H7 (cell line): ENCODE measurements around the gene PPP1R2. TPM values are rescaled to one million over a fixed set of nuclear protein-coding genes. Genes with fewer than 3 reads are reported as not detected.
"Not testable (repeated sequence)": the region's sequence is repeated elsewhere in the genome, so short reads cannot be mapped to it uniquely, and the experiment has no call there.

Experiments used
- DNase-seq: peaks from one replicate; pipeline ENCODE4 v3.0.0; 2012
- H3K27me3 ChIP-seq: 2 replicates; pipeline ENCODE4 v1.6.0; 2011; ENCODE audit warnings: mild to moderate bottlenecking, low read length; ENCODE audit not compliant: control insufficient read depth, insufficient read depth
- H3K36me3 ChIP-seq: replicated peaks from 2 replicates; pipeline ENCODE4 v1.5.1; 2011; ENCODE audit warnings: low read length; ENCODE audit not compliant: control insufficient read depth, insufficient read depth
- H3K4me3 ChIP-seq: 2 replicates; pipeline ENCODE4 v1.5.1; 2011; ENCODE audit warnings: low read depth, mild to moderate bottlenecking, control low read depth, low read length, moderate library complexity; ENCODE audit not compliant: insufficient read depth
- total RNA-seq: library from RNA; depleted of rRNA; stranded (reverse); fragments of >200 nt; shearing (Covaris generic); gene quantifications from 2 replicates; pipeline ENCODE4 v1.2.3, GENCODE V29; 2014

Gene PPP1R2
- total RNA-seq, 1 experiment from 2014 or later, result 76.4 TPM

DNA sequence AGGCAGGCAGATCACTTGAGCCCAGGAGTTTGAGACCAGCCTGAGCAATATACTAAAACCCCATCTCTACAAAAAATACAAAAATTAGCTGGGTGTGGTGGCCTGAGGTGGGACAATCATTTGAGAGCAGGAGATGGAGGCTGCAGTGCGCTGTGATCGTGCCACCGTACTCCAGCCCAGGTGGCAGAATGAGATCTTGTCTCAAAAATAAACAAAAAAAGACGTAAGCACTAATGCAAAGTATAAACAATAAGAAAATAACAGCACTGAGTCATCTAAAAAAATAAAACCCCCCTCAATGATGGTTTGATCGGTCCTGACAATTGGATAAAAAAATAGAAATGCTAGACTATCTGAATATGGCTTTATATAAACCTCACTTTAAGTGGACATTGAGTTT is 3.6 kb downstream of the PPP1R2 start:
- Histone ChIP-seq H3K4me3 (no peak overlapping the region), H3K36me3 (no peaks in the 10 kb centered on the region), H3K27me3 (peaks cover 10% of the 10 kb centered on the region)
- DNase-seq, result no peak

DNA sequence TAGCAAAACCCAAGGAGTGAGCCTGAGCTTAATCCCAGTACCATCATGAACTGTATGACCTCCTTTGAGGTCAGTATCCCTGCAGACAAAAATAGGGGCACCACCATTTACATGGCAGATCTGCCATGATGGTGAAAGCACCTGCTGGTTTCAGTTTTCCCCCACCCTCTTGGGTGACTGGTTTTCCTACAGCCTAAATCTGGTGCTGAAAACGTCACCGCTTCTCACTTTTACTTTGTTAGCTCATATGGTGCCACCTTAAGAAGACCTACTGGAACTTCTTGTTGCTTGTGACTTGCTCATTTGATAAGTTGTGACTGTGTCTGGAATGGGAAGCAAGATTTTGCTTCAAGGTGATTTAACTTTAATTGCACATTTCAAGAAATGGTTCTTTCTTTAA is 5.1 kb downstream of the PPP1R2 start:
- no peaks in the 10 kb centered on the region for H3K27me3 ChIP-seq
- H3K4me3 ChIP-seq, result no peak overlapping the region
- DNase-seq, result no peak
- no peaks in the 10 kb centered on the region for H3K36me3 ChIP-seq

GRCh38 chr3:195535293-195535692 is 7.8 kb downstream of the PPP1R2 start:
- Histone ChIP-seq H3K36me3 (no peaks in the 10 kb centered on the region), H3K4me3 (no peak overlapping the region), H3K27me3 (no peaks in the 10 kb centered on the region)
- no peak for DNase-seq

- Histone ChIP-seq H3K4me3 (no peak overlapping the region), H3K36me3 (no peaks in the 10 kb centered on the region)
- no peak for DNase-seq
These were observed 10.3 kb downstream of the PPP1R2 start for GRCh38 chr3:195532834-195533233.

DNA sequence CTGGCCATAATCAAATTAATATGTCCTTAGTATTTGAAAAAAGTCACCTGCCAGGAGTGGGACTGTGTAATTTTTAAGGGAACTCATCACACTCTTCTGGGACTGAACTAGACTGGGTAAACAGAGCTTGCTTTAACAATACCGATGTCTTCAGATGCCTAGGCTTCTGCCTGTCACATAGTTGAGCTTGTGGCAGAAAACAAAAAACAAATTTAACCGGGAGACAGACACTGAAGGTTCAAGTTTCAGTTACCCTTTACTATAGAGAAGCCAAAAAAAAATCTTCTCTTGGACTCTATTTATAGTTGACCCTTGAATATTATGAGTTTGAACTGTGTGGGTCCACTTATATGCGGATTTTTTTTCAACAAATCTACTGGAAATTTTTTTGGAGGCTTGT is 10.8 kb downstream of the PPP1R2 start:
- Histone ChIP-seq H3K4me3 (no peak overlapping the region), H3K27me3 (no peaks in the 10 kb centered on the region), H3K36me3 (no peaks in the 10 kb centered on the region)
- DNase-seq, result no peak

More at GRCh38 chr3:195532834-195533233, 10.3 kb downstream of the PPP1R2 start:
- no peaks in the 10 kb centered on the region for H3K27me3 ChIP-seq

DNA sequence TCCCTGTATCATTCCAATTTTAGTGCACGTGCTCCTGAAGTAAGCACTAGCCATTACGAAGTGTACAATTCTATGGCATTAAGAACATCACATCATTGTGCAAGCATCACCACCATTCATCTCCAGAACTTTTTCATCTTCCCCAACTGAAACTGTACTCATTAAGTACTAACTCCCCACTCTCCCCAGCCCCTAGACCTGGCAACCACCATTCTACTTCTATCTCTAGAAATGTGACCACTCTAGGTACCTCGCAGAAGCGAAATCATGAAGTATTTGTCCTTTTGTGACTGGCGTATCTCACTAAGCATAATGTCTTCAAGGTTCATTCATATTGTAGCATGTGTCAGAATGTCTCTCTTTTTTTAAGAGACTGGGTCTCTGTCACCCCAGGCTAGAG is 11.4 kb downstream of the PPP1R2 start:
- no peak for DNase-seq
- Histone ChIP-seq H3K36me3 (no peaks in the 10 kb centered on the region), H3K27me3 (no peaks in the 10 kb centered on the region), H3K4me3 (no peak overlapping the region)

DNA sequence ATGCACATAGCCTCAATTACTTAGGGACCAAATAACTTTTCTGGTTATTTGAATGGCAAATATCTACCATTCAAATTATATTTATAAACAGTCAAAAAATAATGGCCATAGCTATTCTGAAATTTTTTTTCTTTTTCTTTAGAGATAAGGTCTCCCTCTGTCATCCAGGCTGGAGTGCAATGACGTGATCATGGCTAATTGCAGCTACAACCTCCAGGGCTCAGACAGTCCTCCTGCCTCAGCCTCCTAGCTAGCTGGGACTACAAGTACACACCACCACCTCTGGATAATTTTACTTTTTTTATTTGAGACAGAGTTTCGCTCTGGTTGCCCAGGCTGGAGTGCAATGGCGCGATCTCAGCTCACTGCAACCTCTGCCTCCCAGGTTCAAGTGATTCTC is 16.6 kb downstream of the PPP1R2 start:
- peaks cover 2% of the 10 kb centered on the region; the same call in 1 of the 2 replicates for H3K36me3 ChIP-seq
- DNase-seq, result no peak
- H3K4me3 ChIP-seq, result no peak overlapping the region
- H3K27me3 ChIP-seq, result no peaks in the 10 kb centered on the region

DNA sequence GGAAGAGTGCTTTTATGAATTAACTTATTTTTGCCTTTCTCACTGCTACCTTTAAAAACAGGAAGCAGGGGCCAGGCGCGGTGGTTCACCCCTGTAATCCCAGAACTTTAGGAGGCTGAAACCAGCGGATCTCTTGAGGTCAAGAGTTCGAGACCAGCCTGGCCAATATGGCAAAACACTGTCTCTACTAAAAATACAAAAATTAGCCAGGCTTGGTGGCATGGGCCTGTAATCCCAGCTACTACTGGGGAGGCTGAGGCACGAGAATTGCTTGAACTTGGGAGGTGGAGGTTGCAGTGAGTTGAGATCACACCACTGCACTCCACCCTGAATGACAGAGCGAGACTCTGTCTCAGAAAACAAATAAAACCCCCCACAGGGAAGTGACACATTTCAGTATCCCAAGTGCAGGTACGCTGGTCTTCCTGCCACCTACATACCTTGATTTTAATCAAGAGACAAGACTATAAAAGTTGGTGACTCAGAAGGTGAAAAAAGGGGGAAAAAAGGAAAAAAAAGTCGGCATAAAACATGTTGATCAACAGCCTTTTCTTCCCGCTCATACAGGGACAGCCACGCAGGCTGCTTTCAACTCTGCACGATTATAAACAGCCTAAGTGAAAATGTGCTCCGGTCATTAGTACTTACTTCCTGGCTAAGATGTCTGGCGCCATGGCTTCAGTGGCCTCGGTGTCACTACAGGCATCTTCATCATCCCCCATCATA is 18.8 kb downstream of the PPP1R2 start:
- Histone ChIP-seq H3K36me3 (peaks cover 2% of the 10 kb centered on the region; the same call in 1 of the 2 replicates), H3K4me3 (no peak overlapping the region), H3K27me3 (no peaks in the 10 kb centered on the region)
- DNase-seq, result no peak

- no peak overlapping the region for H3K4me3 ChIP-seq
- H3K36me3 ChIP-seq, result peaks cover 2% of the 10 kb centered on the region; the same call in 1 of the 2 replicates
- no peaks in the 10 kb centered on the region for H3K27me3 ChIP-seq
- DNase-seq, result peak; percentile 44
These were observed 20.7 kb downstream of the PPP1R2 start for GRCh38 chr3:195522254-195523023.

- Histone ChIP-seq H3K27me3 (no peaks in the 10 kb centered on the region), H3K4me3 (no peak overlapping the region), H3K36me3 (peaks cover 1% of the 10 kb centered on the region; the same call in 1 of the 2 replicates)
- no peak for DNase-seq
These were observed 26.1 kb downstream of the PPP1R2 start for GRCh38 chr3:195517030-195517429.

DNA sequence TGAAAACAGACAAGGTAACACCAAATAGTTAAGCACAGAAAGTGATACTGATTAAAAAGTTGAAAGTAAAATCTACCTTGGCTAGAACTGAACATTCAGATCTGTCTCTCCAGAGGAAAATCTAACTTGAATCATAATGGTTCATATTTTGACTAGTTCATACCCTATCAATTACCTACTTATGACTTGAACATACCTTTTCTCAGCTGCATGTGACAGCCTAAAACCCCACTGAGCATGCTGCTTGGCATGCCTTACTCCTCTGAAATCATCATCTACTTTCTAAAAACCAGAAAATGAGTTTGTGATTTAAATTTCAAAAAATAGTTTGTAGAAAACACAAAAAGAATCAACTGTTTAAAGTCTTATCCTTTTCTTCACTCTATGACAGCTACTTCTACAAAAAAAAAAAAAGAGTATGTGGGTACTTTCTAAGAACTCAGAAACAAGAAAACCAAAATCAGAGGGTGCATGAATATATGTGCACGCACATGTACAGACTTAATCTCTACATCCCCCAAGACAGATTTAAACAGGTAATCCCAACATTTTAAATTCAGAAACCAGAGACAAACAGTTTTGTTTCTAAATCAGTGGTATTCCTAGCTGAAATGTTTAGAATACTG is 28.4 kb downstream of the PPP1R2 start:
- not testable (repeated sequence) for H3K36me3 ChIP-seq, DNase-seq, H3K4me3 ChIP-seq, H3K27me3 ChIP-seq

GRCh38 chr3:195512798-195513345 is 30.3 kb downstream of the PPP1R2 start:
- Histone ChIP-seq H3K36me3 (peaks cover 1% of the 10 kb centered on the region; the same call in 1 of the 2 replicates), H3K4me3 (no peak overlapping the region), H3K27me3 (no peaks in the 10 kb centered on the region)
- DNase-seq, result no peak

DNA sequence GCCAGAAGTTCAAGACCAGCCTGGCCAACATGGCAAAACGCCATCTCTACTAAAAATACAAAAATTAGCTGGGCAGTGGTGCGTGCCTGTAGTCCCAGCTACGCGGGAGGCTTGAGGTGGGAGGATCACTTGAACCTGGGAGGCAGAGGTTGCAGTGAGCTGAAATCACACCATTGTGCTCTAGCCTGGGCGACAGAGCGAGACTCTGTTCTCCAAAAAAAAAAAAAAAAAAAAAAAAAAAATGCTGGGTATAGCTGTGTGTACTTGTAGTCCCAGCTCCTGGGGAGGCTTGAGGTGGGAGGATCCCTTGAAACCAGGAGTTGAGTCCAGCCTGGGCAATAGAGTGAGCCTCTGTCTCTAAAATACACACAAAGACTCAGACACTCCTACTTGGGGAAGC is 32.0 kb downstream of the PPP1R2 start:
- no peak for DNase-seq
- H3K27me3 ChIP-seq, result no peaks in the 10 kb centered on the region
- no peak overlapping the region for H3K4me3 ChIP-seq
- H3K36me3 ChIP-seq, result peaks cover 1% of the 10 kb centered on the region; the same call in 1 of the 2 replicates

GRCh38 chr3:195508185-195508584 is 34.9 kb downstream of the PPP1R2 start:
- no peaks in the 10 kb centered on the region for H3K27me3 ChIP-seq
- DNase-seq, result no peak
- H3K36me3 ChIP-seq, result no peaks in the 10 kb centered on the region
- H3K4me3 ChIP-seq, result no peak overlapping the region
